HPDE6-E6E7 (cell line): Measurements from ENCODE around the gene ZFP36L1.

Experiments used
- DNase-seq: peaks from one replicate; pipeline ENCODE4 v3.0.0; 2011; ENCODE audit warnings: missing footprints; ENCODE audit errors: extremely low spot score

ZFP36L1 gene

DNA sequence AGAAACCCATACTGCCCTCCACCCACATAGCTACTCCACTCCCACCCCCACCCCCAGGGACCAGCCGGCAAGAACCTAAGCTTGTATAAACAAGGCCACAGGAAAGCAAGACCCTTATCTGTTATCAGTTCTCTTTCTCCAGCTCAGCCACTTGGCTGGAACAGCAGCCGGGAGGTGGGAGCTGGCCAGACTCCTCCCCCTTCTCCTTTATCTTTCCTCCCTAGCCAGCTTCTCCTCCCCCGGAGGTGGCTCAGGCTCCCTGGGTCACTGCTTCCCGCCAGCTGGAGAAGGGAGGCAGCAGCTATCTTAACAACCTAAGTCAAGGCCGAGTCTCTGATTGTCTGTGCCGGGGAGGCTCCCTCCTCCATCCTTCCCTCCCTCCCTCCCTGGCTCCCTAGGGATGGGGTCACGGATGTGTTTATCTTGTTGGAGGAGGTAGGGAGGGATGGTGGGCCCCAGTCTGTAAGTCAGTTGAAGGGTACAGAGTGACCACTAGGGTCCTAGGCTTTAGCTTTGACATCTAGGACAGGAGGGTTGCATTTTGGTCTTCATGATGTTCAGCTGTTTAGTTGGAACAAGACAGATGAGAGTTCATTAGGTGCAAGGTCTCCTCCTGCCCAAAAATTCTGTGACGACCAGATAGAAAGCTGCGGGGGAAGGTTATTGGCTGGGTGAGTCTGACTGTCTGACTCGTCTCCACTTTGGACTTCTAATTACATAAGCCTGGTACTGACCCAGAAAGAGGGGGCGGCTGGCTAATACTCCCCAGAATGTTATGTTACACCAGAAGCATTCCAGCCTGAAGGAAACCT is 29.7 kb downstream of the ZFP36L1 start:
- DNase-seq: no peak

DNA sequence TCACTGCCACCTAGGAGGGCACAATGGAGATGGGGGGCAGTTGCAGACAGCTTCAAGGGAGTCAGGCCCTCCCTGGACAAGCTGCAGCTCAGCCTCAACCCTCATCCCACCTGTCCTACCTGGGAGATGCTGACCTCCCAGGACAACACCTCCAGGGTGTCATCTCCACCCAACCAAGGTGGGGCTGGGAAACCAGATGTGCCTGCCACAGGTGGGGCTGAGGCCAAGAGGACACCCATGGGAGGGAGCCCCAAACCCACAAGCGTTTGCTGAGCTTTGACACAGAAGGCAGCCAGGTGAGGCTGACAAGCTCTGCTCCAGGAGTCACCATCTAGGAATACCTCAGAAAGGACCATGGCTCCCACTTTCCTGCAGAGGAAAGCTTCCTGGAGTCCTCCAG is 31.5 kb downstream of the ZFP36L1 start:
- DNase-seq: no peak

DNA sequence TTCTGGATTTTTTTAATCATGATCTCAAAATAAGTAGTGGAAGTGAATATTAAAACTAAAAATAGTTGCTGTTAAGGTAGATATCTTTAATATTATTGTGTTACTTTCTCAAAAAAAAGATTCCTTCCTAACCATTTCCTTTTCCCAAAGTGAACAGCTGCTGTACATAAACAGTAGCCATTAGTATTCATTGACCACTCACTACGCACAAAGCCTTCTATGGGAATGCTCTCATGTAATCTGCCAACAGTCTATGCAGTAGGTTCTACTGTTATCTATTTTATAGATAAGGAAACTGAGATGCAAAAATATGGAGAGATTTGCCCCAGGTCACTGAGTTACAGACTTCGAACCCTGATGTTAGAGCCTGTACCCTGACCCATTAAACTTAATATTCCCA is 32.1 kb downstream of the ZFP36L1 start:
- no peak for DNase-seq

DNA sequence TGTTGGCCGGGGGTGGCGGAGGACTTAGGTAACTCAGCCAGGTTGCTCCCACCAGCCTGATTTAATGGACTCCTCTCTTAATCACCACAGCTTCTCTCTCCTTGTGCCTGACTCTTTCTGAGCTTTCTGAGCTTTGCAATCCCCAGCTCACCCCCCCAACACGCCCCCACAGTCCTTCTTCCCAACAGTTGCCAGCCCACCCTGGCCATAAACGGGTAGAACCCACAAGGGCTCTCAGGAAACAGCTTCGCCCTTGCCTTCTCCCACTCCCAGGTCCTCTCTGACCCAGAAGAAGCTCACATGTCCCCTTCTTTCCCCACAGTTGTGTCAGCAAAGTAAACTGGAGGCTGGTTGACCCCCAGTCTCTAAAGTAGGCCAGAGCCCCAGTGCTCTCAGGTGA is 32.9 kb downstream of the ZFP36L1 start:
- DNase-seq: no peak

DNA sequence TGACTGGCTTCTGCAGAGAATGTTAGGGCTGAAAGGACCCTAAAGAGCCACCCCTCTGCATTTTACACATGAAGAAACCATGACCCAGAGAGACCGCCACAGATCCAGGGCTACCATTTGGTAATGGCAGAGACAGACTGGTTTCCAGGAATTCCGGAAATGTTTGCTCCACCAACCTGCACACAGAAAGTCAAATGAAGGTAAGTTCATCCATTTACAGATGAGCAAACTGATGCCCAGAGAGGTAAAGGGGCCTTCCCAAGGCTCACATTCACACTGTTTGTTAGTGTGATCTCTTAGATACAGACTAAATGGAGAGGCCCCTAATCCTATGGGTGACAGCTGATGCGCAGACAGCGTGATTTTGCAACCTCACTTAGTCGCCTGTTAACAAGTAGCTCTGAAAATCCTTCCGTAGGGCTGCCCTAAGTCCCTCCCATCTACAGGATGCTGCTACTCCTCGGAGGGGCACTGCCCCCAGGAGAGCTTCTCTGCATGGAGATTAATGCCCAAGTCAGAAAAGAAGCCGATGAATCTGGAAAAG is 33.8 kb downstream of the ZFP36L1 start:
- DNase-seq: no peak

DNA sequence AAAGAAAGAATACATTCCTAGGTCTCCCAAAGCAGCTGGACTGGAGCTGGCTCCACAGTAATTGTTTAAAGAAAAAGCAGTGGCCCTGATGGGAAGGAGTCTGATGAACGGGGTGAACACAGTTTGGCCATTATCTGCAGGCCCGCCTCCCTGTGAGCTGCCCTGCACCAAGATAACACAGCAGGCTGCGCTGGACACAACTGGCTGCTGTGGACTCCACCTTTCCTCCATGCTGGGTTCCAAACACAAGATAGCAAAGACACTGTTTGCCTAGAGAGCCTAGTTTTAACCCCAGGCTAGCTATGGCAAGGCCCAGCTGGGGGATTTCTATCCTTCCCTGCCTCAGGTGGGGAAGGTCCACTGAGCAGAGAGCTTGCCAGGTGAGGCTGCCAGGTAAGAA is 34.6 kb downstream of the ZFP36L1 start:
- DNase-seq: no peak

DNA sequence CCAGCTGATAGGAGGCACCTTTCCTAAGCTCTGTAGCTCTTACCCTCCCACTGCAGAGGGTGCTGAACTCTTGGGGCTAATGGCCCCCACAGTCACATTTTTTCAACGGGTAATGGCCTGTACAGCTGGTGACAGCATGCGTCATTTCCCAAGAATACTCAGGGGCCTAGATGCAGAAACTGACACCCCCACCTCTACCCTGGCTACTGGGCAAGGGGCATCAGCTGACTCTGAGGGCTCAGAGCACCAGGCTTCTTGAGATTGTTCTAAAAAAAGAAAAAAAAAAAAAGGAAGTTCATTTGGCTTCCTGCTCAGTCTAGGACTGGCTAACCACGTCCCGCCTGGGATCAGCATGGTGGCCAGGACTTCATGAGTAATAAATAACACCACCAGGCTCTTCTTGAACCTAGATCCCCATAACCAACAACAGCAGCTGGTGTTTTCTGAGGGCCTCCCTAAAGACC is 35.2 kb downstream of the ZFP36L1 start:
- DNase-seq: no peak

DNA sequence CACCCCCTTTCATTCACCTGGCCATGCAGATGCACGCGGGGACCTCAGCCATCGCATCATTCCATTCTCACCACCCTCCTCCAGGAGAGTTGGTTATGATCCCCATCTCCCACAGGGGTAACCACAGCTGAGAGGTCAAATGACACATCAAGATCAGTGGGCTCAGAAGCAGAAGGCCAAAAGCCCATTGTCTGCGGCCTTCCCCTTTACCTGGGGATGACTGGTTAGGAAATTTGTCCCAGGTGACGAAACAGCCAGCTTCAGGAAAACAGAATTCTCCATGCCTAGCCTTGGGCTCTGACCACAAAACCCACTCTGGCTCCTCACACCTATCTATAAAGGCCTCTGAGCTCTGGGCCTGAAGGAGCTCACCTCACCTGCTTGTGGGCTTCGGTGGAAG is 36.1 kb downstream of the ZFP36L1 start:
- no peak for DNase-seq

DNA sequence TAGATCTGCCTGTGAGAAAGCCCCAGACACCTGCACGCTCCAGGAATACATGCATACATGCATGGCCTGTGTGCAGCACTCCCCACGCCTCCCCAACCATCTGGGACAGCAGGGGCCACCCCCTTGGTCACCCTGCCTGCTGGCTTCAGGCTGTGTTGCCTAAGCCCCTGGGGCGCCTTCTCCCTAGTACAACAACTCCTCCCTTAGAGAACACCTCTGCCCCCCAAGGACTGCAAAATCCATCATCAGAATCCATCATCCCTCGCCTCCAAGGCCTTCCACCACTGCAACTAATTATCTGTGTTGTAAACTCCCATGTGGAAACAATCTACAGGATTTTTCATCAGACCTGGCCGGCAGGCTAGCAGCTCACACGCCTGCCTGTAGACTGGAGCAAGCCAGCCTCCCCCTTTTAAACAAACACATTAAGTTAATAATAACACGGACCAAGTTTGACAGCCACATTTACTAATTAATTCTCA is 36.8 kb downstream of the ZFP36L1 start:
- no peak for DNase-seq

DNA sequence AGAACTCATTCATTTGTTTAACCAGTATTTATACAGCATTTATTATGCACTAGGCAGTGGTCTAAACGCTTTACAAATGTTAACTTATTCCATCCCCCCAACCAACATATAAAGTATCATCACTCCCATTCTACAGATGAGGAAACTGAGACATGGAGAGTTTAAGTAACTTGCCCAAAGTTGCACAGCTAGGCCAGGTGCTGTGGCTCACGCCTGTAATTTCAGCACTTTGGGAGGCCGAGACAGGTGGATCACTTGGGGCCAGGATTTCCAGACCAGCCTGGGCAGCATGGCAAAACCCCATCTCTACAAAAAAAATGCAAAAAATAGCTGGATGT is 37.9 kb downstream of the ZFP36L1 start:
- no peak for DNase-seq

DNA sequence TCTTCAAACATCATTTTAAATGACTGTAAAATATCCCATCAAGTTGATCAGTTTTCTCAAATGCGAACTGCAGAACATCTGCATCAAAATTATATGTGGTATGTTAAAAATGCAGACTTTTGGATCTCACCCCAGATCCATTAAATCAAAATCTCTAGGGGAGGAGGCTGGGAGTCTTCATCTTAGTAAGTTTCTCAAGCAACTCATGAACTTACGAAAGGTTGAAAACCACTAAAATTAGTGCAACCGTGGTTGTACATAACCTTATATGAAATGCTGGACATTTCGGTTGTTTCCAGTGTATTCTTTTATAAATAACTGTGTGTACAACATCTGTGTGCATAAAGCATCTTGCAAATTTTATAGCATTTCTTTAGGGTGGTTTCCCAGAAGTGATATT is 39.2 kb downstream of the ZFP36L1 start:
- DNase-seq: no peak

DNA sequence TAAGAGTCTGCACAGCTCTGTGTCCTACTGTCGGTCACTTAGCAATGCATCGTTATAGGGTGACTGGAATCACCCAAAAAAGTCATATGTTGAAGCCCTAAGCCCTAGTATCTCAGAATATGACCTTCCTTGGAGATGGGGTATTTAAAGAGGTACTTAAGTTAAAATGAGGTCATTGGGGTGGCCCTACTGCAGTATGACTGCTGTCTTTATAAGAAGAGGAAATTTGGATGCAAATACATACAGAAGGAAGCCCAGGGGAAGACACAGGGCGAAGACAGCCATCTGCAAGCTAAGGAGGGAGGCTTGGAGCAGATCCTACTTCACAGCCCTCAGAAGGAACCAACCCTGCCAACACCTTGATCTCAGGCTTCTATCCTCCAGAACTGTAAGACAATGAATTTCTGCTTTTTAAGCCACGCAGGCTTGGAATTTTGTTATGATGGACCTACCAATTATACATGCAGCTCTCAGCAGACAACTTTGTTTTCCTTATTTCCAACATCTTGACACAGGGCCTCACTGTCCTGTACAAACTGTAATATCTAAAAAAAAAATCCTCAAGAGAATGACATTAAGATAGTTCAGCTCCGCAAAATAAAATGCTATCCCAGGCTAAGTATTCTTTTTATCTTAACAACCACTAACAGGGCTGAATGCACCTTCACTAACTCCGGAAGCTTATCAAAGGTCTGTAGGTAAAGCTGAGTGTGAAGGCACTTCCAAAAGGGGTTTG is 40.4 kb downstream of the ZFP36L1 start:
- no peak for DNase-seq

DNA sequence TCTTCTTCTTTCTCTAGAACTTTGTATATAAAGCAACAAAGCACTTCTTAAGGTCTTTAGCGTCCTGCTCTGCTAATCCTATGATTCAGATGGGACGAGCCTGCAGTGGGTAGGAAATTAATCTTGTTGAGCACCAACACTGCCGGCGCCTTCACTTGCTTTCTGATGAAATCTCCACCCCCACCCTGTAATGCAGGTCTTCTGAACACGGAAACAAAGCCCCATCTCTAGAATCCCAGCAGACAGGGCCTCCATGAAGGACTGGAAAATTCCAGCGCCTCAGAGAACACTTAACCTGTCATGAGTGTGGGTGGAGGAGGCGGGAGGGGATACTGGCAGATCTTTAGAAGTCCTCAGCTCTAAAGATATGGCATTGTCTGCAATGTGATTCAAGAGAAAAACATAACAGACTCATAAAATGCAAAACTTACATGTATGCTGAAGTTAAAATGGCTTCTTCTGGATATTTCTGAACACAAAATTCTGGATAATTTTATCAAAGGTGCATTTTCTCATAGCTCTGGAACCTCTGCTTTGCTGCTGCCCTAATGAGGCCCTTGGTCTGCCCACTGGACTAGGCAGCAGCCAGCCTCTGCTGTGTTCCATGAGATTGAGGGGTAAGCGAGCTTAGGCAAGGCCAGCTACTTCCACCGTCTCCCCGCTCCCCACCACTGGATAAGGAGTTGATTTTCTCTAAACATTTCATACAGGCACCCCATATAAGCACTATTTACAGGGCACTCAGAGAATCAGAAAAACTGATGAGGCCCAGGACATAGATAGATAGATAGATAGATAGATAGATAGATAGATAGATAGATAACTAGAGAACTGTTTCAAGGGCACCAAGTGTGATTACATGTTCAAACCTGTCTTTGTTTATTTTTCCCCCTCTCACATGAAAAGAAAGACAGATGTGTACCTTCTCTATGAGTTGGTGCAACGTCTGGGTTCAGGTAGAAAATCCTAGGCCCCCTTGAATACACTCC is 43.1 kb downstream of the ZFP36L1 start:
- no peak for DNase-seq

DNA sequence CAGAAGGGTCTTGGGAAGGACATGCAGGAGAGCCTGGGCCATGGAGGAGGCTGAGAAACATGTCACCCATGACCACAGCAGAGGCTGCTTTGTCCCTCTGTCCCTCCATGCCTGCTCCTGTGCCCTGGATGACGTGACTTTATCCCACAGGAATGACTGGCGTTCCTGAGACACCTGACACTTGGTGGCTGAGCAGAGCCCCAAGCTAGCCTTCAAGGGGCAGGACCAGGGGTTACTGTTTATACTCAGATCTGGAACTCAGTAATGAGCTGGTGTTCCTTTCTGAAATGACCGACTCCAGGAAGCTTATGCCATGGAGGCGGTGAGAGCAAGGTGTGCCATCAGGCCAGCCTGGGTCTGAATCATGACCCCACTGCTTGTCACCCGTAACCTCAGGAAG is 44.2 kb downstream of the ZFP36L1 start:
- no peak for DNase-seq

DNA sequence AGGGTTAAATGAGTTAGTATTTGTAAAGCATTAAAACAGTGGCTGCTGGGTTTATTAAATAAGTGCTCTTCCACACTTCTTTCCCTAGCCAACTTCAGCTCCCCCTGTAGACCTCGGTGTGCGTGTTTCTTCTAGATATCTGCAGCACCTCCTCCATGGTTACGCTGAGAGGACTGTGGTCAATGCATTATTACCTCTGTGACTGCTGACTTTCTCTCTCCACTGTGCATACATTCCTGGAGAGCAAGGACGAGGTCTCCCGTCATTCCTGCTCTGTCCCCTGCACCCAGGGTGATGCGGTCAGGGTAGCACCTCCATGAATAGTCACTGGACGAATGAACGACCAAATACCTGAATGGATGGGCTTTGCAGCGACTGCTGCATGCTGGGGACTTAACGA is 44.6 kb downstream of the ZFP36L1 start:
- no peak for DNase-seq

DNA sequence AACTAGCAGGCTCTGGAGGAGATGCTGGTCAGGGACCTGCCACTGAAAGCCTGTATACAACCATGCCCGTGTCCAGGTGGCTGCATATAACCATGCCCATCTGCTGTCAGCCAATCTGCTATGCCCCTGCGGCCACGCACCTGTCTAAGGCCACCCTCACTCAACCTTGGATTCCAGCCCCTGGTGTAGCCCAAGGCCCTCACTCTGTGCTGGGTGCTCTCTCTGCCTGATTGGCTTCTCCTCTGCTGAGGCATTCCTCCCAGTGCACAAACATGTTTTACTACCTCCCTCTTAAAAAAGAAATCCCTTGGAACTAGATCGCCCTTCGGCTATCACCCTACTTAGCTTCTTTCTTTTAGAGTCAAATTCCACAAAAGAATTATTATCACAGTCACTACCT is 45.5 kb downstream of the ZFP36L1 start:
- DNase-seq: no peak

DNA sequence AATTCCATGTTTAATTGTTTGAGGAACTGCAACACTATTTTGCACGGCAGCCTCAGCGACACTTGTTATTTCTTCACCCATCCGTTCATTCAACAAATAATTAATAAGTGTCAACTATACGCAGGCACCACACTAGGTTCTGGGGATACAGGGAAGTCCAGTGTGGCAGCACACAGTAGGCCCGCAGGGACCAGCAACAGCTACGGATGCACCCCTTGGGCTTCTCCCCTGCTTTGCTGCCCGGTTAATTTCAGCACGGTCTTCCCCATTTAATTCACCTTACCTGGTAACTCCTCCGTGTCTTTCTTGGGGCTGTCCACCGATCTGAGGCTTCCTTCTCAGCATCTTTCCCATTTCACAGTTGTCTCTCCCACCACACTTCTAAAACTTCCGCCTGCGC is 48.3 kb downstream of the ZFP36L1 start:
- no peak for DNase-seq

DNA sequence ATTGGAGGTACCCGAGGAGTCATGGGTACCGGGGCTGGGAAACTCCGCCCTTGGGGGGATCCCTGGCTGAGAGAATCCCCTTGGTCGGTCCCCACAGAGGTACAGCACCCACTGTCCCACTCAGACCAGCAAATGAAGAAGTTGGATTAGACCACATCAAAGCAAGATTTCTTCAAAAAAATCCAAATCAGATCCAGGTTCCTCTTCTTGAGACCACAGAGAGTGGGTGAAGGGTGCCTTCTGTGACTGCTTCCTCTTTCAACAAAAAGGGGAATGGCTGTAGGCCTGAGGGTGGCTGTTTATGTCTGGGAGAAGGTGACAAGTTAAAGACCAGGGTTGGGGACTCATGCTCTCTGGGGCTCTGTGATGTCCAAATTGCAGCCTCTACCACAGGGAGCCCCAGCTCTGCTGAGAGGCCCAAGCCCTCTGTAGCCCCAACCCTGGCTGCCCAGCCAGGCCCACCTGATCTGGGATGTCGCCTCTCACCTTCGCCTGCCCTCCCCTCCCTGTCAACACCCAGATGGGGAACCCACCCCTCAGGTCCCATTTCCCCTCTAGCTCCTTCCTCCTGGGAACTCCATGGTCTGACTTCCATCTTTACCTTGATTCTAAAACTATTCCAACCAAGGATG is 50.9 kb downstream of the ZFP36L1 start:
- no peak for DNase-seq

DNA sequence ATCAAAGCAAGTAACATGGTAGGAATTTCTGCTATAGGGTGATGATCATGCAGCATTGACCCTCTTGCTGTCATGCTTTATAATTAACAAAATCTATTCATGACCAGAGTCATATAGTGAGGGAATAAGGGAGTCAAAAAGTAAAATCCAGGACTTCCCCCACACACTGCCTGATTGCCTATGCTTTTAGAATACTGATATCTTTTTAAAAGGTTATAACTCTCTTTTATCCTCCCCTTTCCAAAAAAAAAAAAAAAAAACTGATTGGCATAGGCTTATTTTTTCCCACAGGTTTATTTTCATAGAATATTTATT is 51.4 kb downstream of the ZFP36L1 start:
- DNase-seq: no peak

DNA sequence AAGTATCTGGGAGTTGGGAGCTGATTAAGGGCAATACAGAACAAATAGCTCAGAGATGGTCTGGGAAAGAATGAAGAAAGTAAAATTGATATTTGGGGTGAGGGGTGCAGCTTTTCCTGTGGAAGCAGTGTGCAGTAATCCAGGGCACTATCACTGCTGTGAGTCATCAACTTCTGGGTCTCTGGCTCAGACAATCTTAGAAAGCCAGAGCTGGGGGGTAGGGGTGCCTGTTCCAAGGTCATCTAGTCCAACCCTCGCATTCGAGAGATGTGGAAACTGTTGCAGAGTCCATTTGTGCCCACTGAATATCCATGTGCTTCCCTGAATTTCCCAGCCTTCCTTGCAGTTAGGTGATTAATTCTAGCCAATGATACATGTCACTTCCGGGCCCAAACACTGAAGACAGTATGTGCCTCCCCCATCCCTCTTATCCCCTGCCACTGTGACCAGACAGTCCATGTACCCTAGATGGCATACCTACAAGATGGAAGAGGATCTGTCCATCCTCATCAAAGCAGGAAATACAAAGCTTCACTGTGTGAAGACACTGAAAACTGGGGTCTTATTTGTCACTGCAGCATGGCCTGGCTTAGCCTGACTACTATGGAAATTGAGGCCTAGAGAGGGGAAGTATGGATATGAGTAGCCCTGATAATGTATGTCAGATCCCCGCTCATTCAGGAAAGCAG is 51.9 kb downstream of the ZFP36L1 start:
- DNase-seq: no peak

DNA sequence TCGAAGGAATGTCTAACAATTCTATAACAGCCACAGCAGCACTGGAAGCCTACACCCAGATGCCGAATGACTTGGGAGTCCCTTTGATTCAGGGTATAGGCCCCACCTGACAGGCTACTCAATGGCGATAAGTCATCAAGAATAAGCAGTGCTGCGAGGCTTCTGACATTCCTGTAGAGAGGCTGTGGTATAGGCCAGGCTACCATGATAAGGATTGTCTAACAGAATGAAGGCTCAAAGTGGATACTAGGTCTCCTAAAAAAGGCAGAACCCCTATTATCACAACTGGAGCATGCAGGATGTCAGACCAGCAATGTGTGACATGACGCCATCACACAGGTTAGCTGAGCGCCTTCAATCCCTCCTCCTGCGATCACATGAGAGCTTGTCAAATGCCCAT is 53.2 kb downstream of the ZFP36L1 start:
- DNase-seq: no peak
